Smooth muscle cell (in vitro differentiated cells): ENCODE measurements around the gene CYB5R3. TPM values are rescaled to one million over a fixed set of nuclear protein-coding genes. Genes with fewer than 3 reads are reported as not detected.

Experiments used
- DNase-seq: peaks from one replicate; lab custom pipeline; 2025; ENCODE audit not compliant: unreplicated experiment; lab: John Stamatoyannopoulos, UW
- H2AFZ ChIP-seq: fragments of 200-600 bp; sonication (generic); 2 replicates; pipeline ENCODE4 v1.6.0; 2016; ENCODE audit warnings: antibody characterized with exemption, low read depth, mild to moderate bottlenecking
- H3F3A ChIP-seq: fragments of 200-600 bp; sonication (generic); 2 replicates; pipeline ENCODE4 v1.6.0; 2017; ENCODE audit warnings: antibody characterized with exemption, low read depth
- H3K27ac ChIP-seq: fragments of 200-600 bp; sonication (generic); 2 replicates; pipeline ENCODE4 v1.5.1; 2016; ENCODE audit warnings: low read depth, mild to moderate bottlenecking
- H3K27me3 ChIP-seq: fragments of 200-600 bp; sonication (generic); 2 replicates; pipeline ENCODE4 v1.6.1; 2016; ENCODE audit warnings: low read depth, mild to moderate bottlenecking
- H3K36me3 ChIP-seq: fragments of 200-600 bp; sonication (generic); 2 replicates; pipeline ENCODE4 v1.5.1; 2016; ENCODE audit warnings: low read depth
- H3K4me1 ChIP-seq: fragments of 200-600 bp; sonication (generic); 2 replicates; pipeline ENCODE4 v1.5.1; 2016; ENCODE audit warnings: low read depth
- H3K4me2 ChIP-seq: fragments of 200-600 bp; sonication (generic); 2 replicates; pipeline ENCODE4 v1.6.0; 2016; ENCODE audit warnings: mild to moderate bottlenecking
- H3K4me3 ChIP-seq: fragments of 200-600 bp; sonication (generic); 2 replicates; pipeline ENCODE4 v1.5.1; 2016; ENCODE audit warnings: mild to moderate bottlenecking
- H3K79me2 ChIP-seq: fragments of 200-600 bp; sonication (generic); 2 replicates; pipeline ENCODE4 v1.6.0; 2016; ENCODE audit warnings: low read depth, mild to moderate bottlenecking
- H3K9ac ChIP-seq: fragments of 200-600 bp; sonication (generic); 2 replicates; pipeline ENCODE4 v1.6.0; 2016; ENCODE audit warnings: low read depth
- H3K9me3 ChIP-seq: fragments of 200-600 bp; sonication (generic); replicated peaks from 2 replicates; pipeline ENCODE4 v1.5.1; 2016; ENCODE audit warnings: low read depth
- H4K20me1 ChIP-seq: fragments of 200-600 bp; sonication (generic); 2 replicates; pipeline ENCODE4 v1.6.0; 2016; ENCODE audit warnings: low read depth
- CTCF ChIP-seq: fragments of 200-600 bp; sonication (generic); IDR thresholded peaks from 2 replicates; pipeline ENCODE4 v1.5.1; 2017; ENCODE audit warnings: borderline replicate concordance, mild to moderate bottlenecking, antibody characterized with exemption; ENCODE audit not compliant: insufficient read depth, poor library complexity, severe bottlenecking
- WGBS: methylation state at CpG from one replicate; pipeline ENCODE4 v1.1.7; 2016; ENCODE audit warnings: low lambda C conversion rate; 5-methylcytosine and 5-hydroxymethylcytosine counted together
- polyA plus RNA-seq: library from polyadenylated mRNA; unstranded; fragments of >200 nt; fragmentation: Nextera tagmentation; extraction: Ambion mirVana; gene quantifications from 2 replicates; pipeline ENCODE4 v1.2.1, GENCODE V29; 2016
- total RNA-seq: library from RNA; depleted of rRNA; stranded (reverse); fragments of >200 nt; gene quantifications from 2 replicates; pipeline ENCODE4 v1.2.3, GENCODE V29; 2014

Gene CYB5R3
- total and polyA plus RNA-seq, 2 experiments from 2014 or later = 76.8 to 365 TPM

DNA sequence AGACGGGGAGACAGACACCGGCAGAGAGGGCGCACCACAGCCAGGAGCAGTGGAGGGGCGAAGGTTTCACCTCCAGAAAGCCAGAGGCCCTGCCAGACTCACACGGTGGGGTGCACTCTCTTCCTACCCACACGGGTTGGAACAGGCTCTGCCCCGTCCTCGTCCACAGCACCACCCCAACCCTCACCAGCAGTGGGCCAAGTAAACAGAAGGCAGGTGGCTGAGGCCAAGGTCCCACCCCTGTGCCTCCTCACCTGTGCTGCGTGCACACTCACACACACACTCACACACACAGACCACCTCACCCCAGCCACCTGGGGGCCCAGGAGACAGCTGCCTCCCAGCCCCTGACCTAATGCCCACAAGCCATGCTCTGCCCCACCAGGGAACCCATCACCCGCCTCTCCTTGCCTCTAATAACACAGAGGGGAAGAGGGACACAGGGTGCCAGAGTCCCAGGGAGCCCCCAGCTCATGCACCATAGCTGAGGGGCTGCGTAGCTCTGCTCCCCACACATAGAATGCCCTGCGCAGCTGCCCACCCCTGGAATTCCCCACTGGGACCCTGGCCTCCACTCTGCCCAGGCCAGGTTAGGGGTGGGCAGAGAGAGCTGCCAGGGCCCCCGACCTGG, 3.1 kb downstream of the CYB5R3 start:
- H3K36me3 ChIP-seq = no peaks in the 10 kb centered on the region
- no peak overlapping the region for H3K9ac ChIP-seq
- 93% methylated on average over 13 of the region's 13 CpGs for WGBS
- no peaks in the 10 kb centered on the region for H3K27me3 ChIP-seq
- peaks cover 74% of the 10 kb centered on the region for H4K20me1 ChIP-seq
- peak overlapping the region; percentile 96 for H3K4me2 ChIP-seq
- H2AFZ ChIP-seq = no peak overlapping the region
- no peaks in the 10 kb centered on the region for H3F3A ChIP-seq
- peaks cover 16% of the 10 kb centered on the region for H3K4me1 ChIP-seq
- H3K4me3 ChIP-seq = no peak overlapping the region
- no peak for TF ChIP-seq CTCF
- H3K27ac ChIP-seq = peak overlapping the region; percentile 67
- DNase-seq = no peak
- peaks cover 85% of the 10 kb centered on the region for H3K79me2 ChIP-seq
- H3K9me3 ChIP-seq = no peaks in the 10 kb centered on the region

GRCh38 chr22:42645341-42645937, 3.8 kb downstream of the CYB5R3 start:
- Histone ChIP-seq H3K4me1 (peaks cover 16% of the 10 kb centered on the region), H3K9me3 (no peaks in the 10 kb centered on the region), H3K9ac (peak overlapping the region; percentile 6), H3K36me3 (no peaks in the 10 kb centered on the region), H3K27ac (peak overlapping the region; percentile 67), H4K20me1 (peaks cover 80% of the 10 kb centered on the region), H3K79me2 (peaks cover 91% of the 10 kb centered on the region), H2AFZ (no peak overlapping the region), H3K4me3 (no peak overlapping the region), H3F3A (no peaks in the 10 kb centered on the region), H3K27me3 (no peaks in the 10 kb centered on the region), H3K4me2 (peak overlapping the region; percentile 73)
- TF ChIP-seq CTCF = no peak
- whole genome bisulfite sequencing = 69% methylated on average over 19 of the region's 19 CpGs
- DNase-seq = no peak

DNA sequence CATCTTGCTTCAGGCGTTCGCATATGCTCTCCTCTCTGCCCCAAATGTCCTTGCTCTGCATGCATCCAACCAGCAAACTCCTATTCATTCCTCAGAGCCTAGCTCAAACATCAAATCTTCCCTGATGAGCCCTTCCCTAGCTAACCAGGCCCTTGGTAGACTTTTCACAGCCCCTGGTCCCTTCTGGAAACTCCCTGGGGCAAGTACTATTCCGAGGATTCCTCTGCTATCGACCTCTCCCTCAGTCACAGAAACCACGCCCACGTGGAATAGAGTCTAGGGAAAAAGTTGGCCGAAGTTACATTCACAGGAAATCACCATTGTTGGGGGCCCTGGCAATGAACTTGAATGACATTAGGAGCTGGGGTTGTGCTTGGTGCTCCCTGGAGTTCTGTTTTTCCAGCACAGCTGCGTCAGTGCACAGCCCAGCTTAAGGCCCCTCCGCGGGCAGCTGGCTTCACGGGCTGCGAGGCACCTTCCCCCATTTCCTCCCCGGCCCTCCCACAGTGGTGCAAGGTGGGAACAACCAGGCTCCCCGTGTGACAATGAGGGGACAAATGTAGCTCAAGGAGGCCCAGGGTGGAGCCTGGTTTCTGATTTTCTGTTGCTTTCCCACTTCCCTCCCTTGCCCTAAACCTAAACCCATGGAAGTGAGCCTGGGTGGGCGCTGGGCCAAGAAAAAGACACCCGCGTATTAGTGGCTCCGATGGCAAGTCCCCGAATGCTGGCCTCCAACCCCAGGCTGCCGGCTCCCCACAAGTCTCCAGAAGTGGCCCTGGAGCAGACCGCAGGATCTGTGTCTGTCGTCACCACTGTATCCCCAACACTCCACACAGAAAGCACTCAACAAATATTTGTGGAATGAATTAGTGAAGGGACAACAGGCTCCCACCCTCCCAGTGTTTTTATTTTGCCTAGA, 4.5 kb downstream of the CYB5R3 start:
- Histone ChIP-seq H3K9me3 (no peaks in the 10 kb centered on the region), H3K4me1 (peaks cover 16% of the 10 kb centered on the region), H2AFZ (no peak overlapping the region), H3K9ac (peak overlapping the region; percentile 6), H3K4me2 (peak overlapping the region; percentile 73), H3F3A (no peaks in the 10 kb centered on the region), H3K36me3 (no peaks in the 10 kb centered on the region), H3K79me2 (peaks cover 94% of the 10 kb centered on the region), H3K4me3 (no peak overlapping the region), H4K20me1 (peaks cover 86% of the 10 kb centered on the region), H3K27ac (peak overlapping the region; percentile 67), H3K27me3 (no peaks in the 10 kb centered on the region)
- TF ChIP-seq CTCF = no peak
- WGBS = 48% methylated on average over 22 of the region's 22 CpGs
- DNase-seq = peak; percentile 20
